DMS 273 (cell line): ENCODE data around the gene PTPMT1.

ENCODE experiments used
- DNase-seq: peaks from one replicate; lab custom pipeline; 2025; ENCODE audit not compliant: unreplicated experiment; lab: John Stamatoyannopoulos, UW

Gene PTPMT1

GRCh38 chr11:47606731-47607130 lies 41.3 kb downstream of the PTPMT1 start:
- peak; percentile 54 for DNase-seq

- DNase-seq, result peak; percentile 54
Observed at GRCh38 chr11:47607380-47607779, 42.0 kb downstream of the PTPMT1 start.

GRCh38 chr11:47609675-47610074 lies 44.3 kb downstream of the PTPMT1 start:
- DNase-seq, result no peak

GRCh38 chr11:47611348-47611794 lies 46.0 kb downstream of the PTPMT1 start:
- DNase-seq, result no peak

GRCh38 chr11:47615249-47615648 lies 49.9 kb downstream of the PTPMT1 start:
- no peak for DNase-seq

- DNase-seq, result peak; percentile 62
Observed at GRCh38 chr11:47616726-47617416, 51.5 kb downstream of the PTPMT1 start.

- no peak for DNase-seq
Observed at GRCh38 chr11:47617417-47617809, 52.0 kb downstream of the PTPMT1 start.

GRCh38 chr11:47620836-47621378 lies 55.5 kb downstream of the PTPMT1 start:
- no peak for DNase-seq
